Measurements from ENCODE around the gene NIT1. TPM values are rescaled to one million over a fixed set of nuclear protein-coding genes. Genes with fewer than 3 reads are reported as not detected.
"Not testable (repeated sequence)": the region's sequence is repeated elsewhere in the genome, so short reads cannot be mapped to it uniquely, and the experiment has no call there.

The NIT1 gene
- polyA plus RNA-seq, 4 donors, result 29.1 to 59.8 (median 48.6) TPM

- DNase-seq (ENCODE audit: low read depth in 4 of 4, low spot score in 3 of 4), result no peak
These were observed 6.8 kb upstream of the NIT1 start for GRCh38 chr1:161111117-161111516.

- no peak for DNase-seq (ENCODE audit: low read depth in 4 of 4, low spot score in 3 of 4)
These were observed 6.4 kb upstream of the NIT1 start for GRCh38 chr1:161111527-161111926.

- no peak for DNase-seq (ENCODE audit: low read depth in 4 of 4, low spot score in 3 of 4)
These were observed 4.0 kb upstream of the NIT1 start for GRCh38 chr1:161113915-161114314.

GRCh38 chr1:161114556-161114955, 3.3 kb upstream of the NIT1 start:
- no peak for DNase-seq (ENCODE audit: low read depth in 4 of 4, low spot score in 3 of 4)

- DNase-seq (ENCODE audit: low read depth in 4 of 4, low spot score in 3 of 4), result no peak
These were observed 2.7 kb upstream of the NIT1 start for GRCh38 chr1:161115132-161115711.

GRCh38 chr1:161115961-161116360, 1.9 kb upstream of the NIT1 start:
- not testable (repeated sequence) for DNase-seq (ENCODE audit: low read depth in 4 of 4, low spot score in 3 of 4)

- no peak for DNase-seq (ENCODE audit: low read depth in 4 of 4, low spot score in 3 of 4)
These were observed 1.4 kb downstream of the NIT1 start for GRCh38 chr1:161119092-161119903.

GRCh38 chr1:161121042-161121650, 3.2 kb downstream of the NIT1 start:
- DNase-seq (ENCODE audit: low read depth in 4 of 4, low spot score in 3 of 4), result no peak

- DNase-seq (ENCODE audit: low read depth in 4 of 4, low spot score in 3 of 4), result no peak
These were observed 3.9 kb downstream of the NIT1 start for GRCh38 chr1:161121834-161122233.

- no peak for DNase-seq (ENCODE audit: low read depth in 4 of 4, low spot score in 3 of 4)
These were observed 5.1 kb downstream of the NIT1 start for GRCh38 chr1:161122967-161123366.

GRCh38 chr1:161127649-161128048, 9.7 kb downstream of the NIT1 start:
- no peak for DNase-seq (ENCODE audit: low read depth in 4 of 4, low spot score in 3 of 4)

- DNase-seq (ENCODE audit: low read depth in 4 of 4, low spot score in 3 of 4), result no peak
These were observed 10.9 kb downstream of the NIT1 start for GRCh38 chr1:161128591-161129420.

GRCh38 chr1:161130266-161130665, 12.4 kb downstream of the NIT1 start:
- no peak for DNase-seq (ENCODE audit: low read depth in 4 of 4, low spot score in 3 of 4)

GRCh38 chr1:161131523-161132409, 13.9 kb downstream of the NIT1 start:
- peak in 1 of 4 donors; percentile 21 for DNase-seq (ENCODE audit: low read depth in 4 of 4, low spot score in 3 of 4)

- DNase-seq (ENCODE audit: low read depth in 4 of 4, low spot score in 3 of 4), result peak; percentile 83 to 91 (median 89)
These were observed 14.7 kb downstream of the NIT1 start, which contains the start of gene DEDD for GRCh38 chr1:161132410-161133219. Gene DEDD, minus strand, starts transcription at chr1:161132667. Its CDS starts 8,205 bp downstream, at chr1:161124462.

GRCh38 chr1:161133220-161133740, 15.4 kb downstream of the NIT1 start:
- no peak for DNase-seq (ENCODE audit: low read depth in 4 of 4, low spot score in 3 of 4)

- DNase-seq (ENCODE audit: low read depth in 4 of 4, low spot score in 3 of 4), result no peak
These were observed 20.0 kb downstream of the NIT1 start for GRCh38 chr1:161137881-161138280.

GRCh38 chr1:161138431-161138830, 20.5 kb downstream of the NIT1 start:
- peak in 1 of 4 donors; percentile 27 for DNase-seq (ENCODE audit: low read depth in 4 of 4, low spot score in 3 of 4)

- DNase-seq (ENCODE audit: low read depth in 4 of 4, low spot score in 3 of 4), result no peak
These were observed 21.9 kb downstream of the NIT1 start for GRCh38 chr1:161139766-161140165.
